Measurements from ENCODE around the gene BPIFB4. TPM values are rescaled to one million over a fixed set of nuclear protein-coding genes. Genes with fewer than 3 reads are reported as not detected.

Gene BPIFB4
- total and polyA plus RNA-seq, 2 experiments from 2014 or later, result not detected

- TF ChIP-seq EZH2 (IDR thresholded peaks at IDR 0.05; ENCODE audit: insufficient read depth, poor library complexity, severe bottlenecking) (no peak), EZH2phosphoT487 (IDR thresholded peaks at IDR 0.05; ENCODE audit: insufficient read depth, low read depth) (no peak)
Observed at GRCh38 chr20:33097001-33097400, 17.6 kb downstream of the BPIFB4 start.

GRCh38 chr20:33099843-33100538 lies 20.5 kb downstream of the BPIFB4 start:
- Histone ChIP-seq H3K27ac (no peak overlapping the region), H4K20me1 (ENCODE audit: insufficient read depth) (no peaks in the 10 kb centered on the region), H3K9me2 (ENCODE audit: insufficient read depth) (no peaks in the 10 kb centered on the region), H3K27me3 (replicated peaks; ENCODE audit: insufficient read depth) (peaks cover 38% of the 10 kb centered on the region), H3K4me3 (no peak overlapping the region), H3K79me2 (ENCODE audit: insufficient read depth) (no peaks in the 10 kb centered on the region), H3K4me1 (ENCODE audit: insufficient read depth) (no peaks in the 10 kb centered on the region), H2AFZ (no peak overlapping the region), H3K9ac (no peak overlapping the region), H3K9me3 (ENCODE audit: low read depth) (no peaks in the 10 kb centered on the region), H3K4me2 (ENCODE audit: unreplicated experiment) (no peak overlapping the region), H3K36me3 (ENCODE audit: low read depth) (no peaks in the 10 kb centered on the region), H3F3A (ENCODE audit: insufficient read depth) (no peaks in the 10 kb centered on the region)
- 29% methylated on average over 10 of the region's 10 CpGs for WGBS, 2 experiments (ENCODE audit: low coverage in 1 of 2, low lambda C conversion rate in 2 of 2, missing lambda C conversion rate in 2 of 2)
- no peak for DNase-seq
- in situ Hi-C loops (cut with MboI), result no loop called here
- TF ChIP-seq EZH2 (IDR thresholded peaks at IDR 0.05; ENCODE audit: insufficient read depth, poor library complexity, severe bottlenecking) (no peak), EZH2phosphoT487 (IDR thresholded peaks at IDR 0.05; ENCODE audit: insufficient read depth, low read depth) (no peak)

More at GRCh38 chr20:33097001-33097400, 17.6 kb downstream of the BPIFB4 start:
- H3K4me3 ChIP-seq, result no peak overlapping the region
- DNase-seq, result no peak
- no peaks in the 10 kb centered on the region for H3F3A ChIP-seq (ENCODE audit: insufficient read depth)
- H3K36me3 ChIP-seq (ENCODE audit: low read depth), result no peaks in the 10 kb centered on the region
- H2AFZ ChIP-seq, result no peak overlapping the region
- no peak overlapping the region for H3K9ac ChIP-seq
- H3K79me2 ChIP-seq (ENCODE audit: insufficient read depth), result no peaks in the 10 kb centered on the region
- H3K4me2 ChIP-seq (ENCODE audit: unreplicated experiment), result no peak overlapping the region
- H3K4me1 ChIP-seq (ENCODE audit: insufficient read depth), result no peaks in the 10 kb centered on the region
- H3K9me3 ChIP-seq (ENCODE audit: low read depth), result no peaks in the 10 kb centered on the region
- H3K9me2 ChIP-seq (ENCODE audit: insufficient read depth), result no peaks in the 10 kb centered on the region
- in situ Hi-C loops (cut with MboI), result no loop called here
- no peak overlapping the region for H3K27ac ChIP-seq
- peaks cover 20% of the 10 kb centered on the region for H3K27me3 ChIP-seq (replicated peaks; ENCODE audit: insufficient read depth)
- WGBS, 2 experiments (ENCODE audit: low coverage in 1 of 2, low lambda C conversion rate in 2 of 2, missing lambda C conversion rate in 2 of 2), result 0 to 6% methylated on average over 4 of the region's 4 CpGs
- no peaks in the 10 kb centered on the region for H4K20me1 ChIP-seq (ENCODE audit: insufficient read depth)

- H3K27me3 ChIP-seq (replicated peaks; ENCODE audit: insufficient read depth), result peaks cover 47% of the 10 kb centered on the region; the same call in 1 of the 2 replicates
- no peak overlapping the region for H3K4me2 ChIP-seq (ENCODE audit: unreplicated experiment)
- in situ Hi-C loops (cut with MboI), result no loop called here
- no peaks in the 10 kb centered on the region for H4K20me1 ChIP-seq (ENCODE audit: insufficient read depth)
- no peaks in the 10 kb centered on the region for H3K9me2 ChIP-seq (ENCODE audit: insufficient read depth)
- no peak for DNase-seq
- H3K4me1 ChIP-seq (ENCODE audit: insufficient read depth), result no peaks in the 10 kb centered on the region
- H3K27ac ChIP-seq, result no peak overlapping the region
- H3K79me2 ChIP-seq (ENCODE audit: insufficient read depth), result no peaks in the 10 kb centered on the region
- WGBS, 2 experiments (ENCODE audit: low coverage in 1 of 2, low lambda C conversion rate in 2 of 2, missing lambda C conversion rate in 2 of 2), result 34 to 36% methylated on average over 3 of the region's 3 CpGs
- H3F3A ChIP-seq (ENCODE audit: insufficient read depth), result no peaks in the 10 kb centered on the region
- no peak overlapping the region for H3K4me3 ChIP-seq
- no peaks in the 10 kb centered on the region for H3K36me3 ChIP-seq (ENCODE audit: low read depth)
- H2AFZ ChIP-seq, result no peak overlapping the region
- H3K9me3 ChIP-seq (ENCODE audit: low read depth), result no peaks in the 10 kb centered on the region
- no peak overlapping the region for H3K9ac ChIP-seq
- TF ChIP-seq EZH2phosphoT487 (IDR thresholded peaks at IDR 0.05; ENCODE audit: insufficient read depth, low read depth) (no peak), EZH2 (IDR thresholded peaks at IDR 0.05; ENCODE audit: insufficient read depth, poor library complexity, severe bottlenecking) (no peak)
Observed at GRCh38 chr20:33103556-33103955, 24.1 kb downstream of the BPIFB4 start.

GRCh38 chr20:33104336-33104735 lies 24.9 kb downstream of the BPIFB4 start:
- no peak overlapping the region for H3K9ac ChIP-seq
- no peaks in the 10 kb centered on the region for H4K20me1 ChIP-seq (ENCODE audit: insufficient read depth)
- H3K4me3 ChIP-seq, result no peak overlapping the region
- TF ChIP-seq EZH2 (IDR thresholded peaks at IDR 0.05; ENCODE audit: insufficient read depth, poor library complexity, severe bottlenecking) (no peak), EZH2phosphoT487 (IDR thresholded peaks at IDR 0.05; ENCODE audit: insufficient read depth, low read depth) (no peak)
- no peaks in the 10 kb centered on the region for H3K79me2 ChIP-seq (ENCODE audit: insufficient read depth)
- DNase-seq, result no peak
- in situ Hi-C loops (cut with MboI), result no loop called here
- H3K27me3 ChIP-seq (replicated peaks; ENCODE audit: insufficient read depth), result peaks cover 41% of the 10 kb centered on the region; the same call in 1 of the 2 replicates
- 36 to 58% methylated on average over 3 of the region's 3 CpGs for WGBS, 2 experiments (ENCODE audit: low coverage in 1 of 2, low lambda C conversion rate in 2 of 2, missing lambda C conversion rate in 2 of 2)
- no peak overlapping the region for H3K27ac ChIP-seq
- no peaks in the 10 kb centered on the region for H3K36me3 ChIP-seq (ENCODE audit: low read depth)
- no peaks in the 10 kb centered on the region for H3K4me1 ChIP-seq (ENCODE audit: insufficient read depth)
- no peak overlapping the region for H2AFZ ChIP-seq
- H3K9me2 ChIP-seq (ENCODE audit: insufficient read depth), result no peaks in the 10 kb centered on the region
- no peaks in the 10 kb centered on the region for H3F3A ChIP-seq (ENCODE audit: insufficient read depth)
- no peaks in the 10 kb centered on the region for H3K9me3 ChIP-seq (ENCODE audit: low read depth)
- H3K4me2 ChIP-seq (ENCODE audit: unreplicated experiment), result no peak overlapping the region

Measured in GM23248 (cell line).